ENCODE measurements around the gene OSBPL8.
"Not testable (repeated sequence)": the region's sequence is repeated elsewhere in the genome, so short reads cannot be mapped to it uniquely, and the experiment has no call there.

The OSBPL8 gene

GRCh38 chr12:76523408-76523807, 36.2 kb downstream of the OSBPL8 start:
- no peak for DNase-seq

GRCh38 chr12:76520348-76520747, 39.2 kb downstream of the OSBPL8 start:
- no peak for DNase-seq

- no peak for DNase-seq
These were observed 40.0 kb downstream of the OSBPL8 start for GRCh38 chr12:76519538-76519937.

GRCh38 chr12:76518699-76519098, 40.9 kb downstream of the OSBPL8 start:
- DNase-seq = no peak

- no peak for DNase-seq
These were observed 44.3 kb downstream of the OSBPL8 start for GRCh38 chr12:76515271-76515670.

GRCh38 chr12:76511116-76511716, 48.4 kb downstream of the OSBPL8 start:
- not testable (repeated sequence) for DNase-seq

GRCh38 chr12:76508128-76508980, 51.2 kb downstream of the OSBPL8 start:
- no peak for DNase-seq

GRCh38 chr12:76506149-76506548, 53.4 kb downstream of the OSBPL8 start:
- DNase-seq = no peak

- no peak for DNase-seq
These were observed 54.5 kb downstream of the OSBPL8 start for GRCh38 chr12:76505050-76505449.

GRCh38 chr12:76504606-76505005, 55.0 kb downstream of the OSBPL8 start:
- DNase-seq = no peak

- DNase-seq = no peak
These were observed 55.6 kb downstream of the OSBPL8 start for GRCh38 chr12:76503957-76504356.

GRCh38 chr12:76501390-76501789, 58.2 kb downstream of the OSBPL8 start:
- DNase-seq = no peak

GRCh38 chr12:76499136-76499535, 60.4 kb downstream of the OSBPL8 start:
- DNase-seq = not testable (repeated sequence)

GRCh38 chr12:76495556-76495955, 64.0 kb downstream of the OSBPL8 start:
- DNase-seq = no peak

GRCh38 chr12:76491292-76491691, 68.3 kb downstream of the OSBPL8 start:
- DNase-seq = no peak

- DNase-seq = no peak
These were observed 68.8 kb downstream of the OSBPL8 start for GRCh38 chr12:76490763-76491162.

- peak; percentile 27 for DNase-seq
These were observed 69.8 kb downstream of the OSBPL8 start for GRCh38 chr12:76489737-76490136.

- no peak for DNase-seq
These were observed 73.6 kb downstream of the OSBPL8 start for GRCh38 chr12:76486011-76486410.

- DNase-seq = no peak
These were observed 78.8 kb downstream of the OSBPL8 start for GRCh38 chr12:76480796-76481195.

- no peak for DNase-seq
These were observed 81.5 kb downstream of the OSBPL8 start for GRCh38 chr12:76478045-76478444.

- not testable (repeated sequence) for DNase-seq
These were observed 86.7 kb downstream of the OSBPL8 start for GRCh38 chr12:76472862-76473261.

- DNase-seq = peak; percentile 11
These were observed 88.0 kb downstream of the OSBPL8 start for GRCh38 chr12:76471579-76471978.

GRCh38 chr12:76470028-76470939, 89.3 kb downstream of the OSBPL8 start:
- DNase-seq = peak; percentile 93
